Spleen (tissue), 7 donors: ENCODE data around the gene CYP3A5.

Source experiments
- POLR2AphosphoS5 ChIP-seq, 3 donors: sonication (generic); formaldehyde crosslinking; IDR thresholded peaks; one replicate each; pipeline ENCODE4 v1.5.1; 2017; ENCODE audit warnings: antibody characterized with exemption in 3 of 3
- TF ChIP-seq, protein P1 (sequence below), 11 experiments: fragments of 200-600 bp in 7 of 11; fragments of 450-650 bp in 4 of 11; sonication (generic) in 4 of 11; IDR thresholded peaks in 8 of 11; conservative IDR thresholded peaks in 3 of 11; 1 replicate in 7 of 11; 2 replicates in 4 of 11; pipeline versions ENCODE4 v1.4.0 to v1.8.0; 2016 to 2021; ENCODE audit warnings: antibody characterized with exemption in 11 of 11, inconsistent platforms in 4 of 11, mild to moderate bottlenecking in 1 of 11
- donor health status: DM: no; HTN: no; CAD: no; lungs with moderate emphysema.
- donor health status: DM: no; HTN: no; CAD: no.
- donor health status: DM: no; HTN: no; CAD: no.

- TF ChIP-seq, protein P1, sequence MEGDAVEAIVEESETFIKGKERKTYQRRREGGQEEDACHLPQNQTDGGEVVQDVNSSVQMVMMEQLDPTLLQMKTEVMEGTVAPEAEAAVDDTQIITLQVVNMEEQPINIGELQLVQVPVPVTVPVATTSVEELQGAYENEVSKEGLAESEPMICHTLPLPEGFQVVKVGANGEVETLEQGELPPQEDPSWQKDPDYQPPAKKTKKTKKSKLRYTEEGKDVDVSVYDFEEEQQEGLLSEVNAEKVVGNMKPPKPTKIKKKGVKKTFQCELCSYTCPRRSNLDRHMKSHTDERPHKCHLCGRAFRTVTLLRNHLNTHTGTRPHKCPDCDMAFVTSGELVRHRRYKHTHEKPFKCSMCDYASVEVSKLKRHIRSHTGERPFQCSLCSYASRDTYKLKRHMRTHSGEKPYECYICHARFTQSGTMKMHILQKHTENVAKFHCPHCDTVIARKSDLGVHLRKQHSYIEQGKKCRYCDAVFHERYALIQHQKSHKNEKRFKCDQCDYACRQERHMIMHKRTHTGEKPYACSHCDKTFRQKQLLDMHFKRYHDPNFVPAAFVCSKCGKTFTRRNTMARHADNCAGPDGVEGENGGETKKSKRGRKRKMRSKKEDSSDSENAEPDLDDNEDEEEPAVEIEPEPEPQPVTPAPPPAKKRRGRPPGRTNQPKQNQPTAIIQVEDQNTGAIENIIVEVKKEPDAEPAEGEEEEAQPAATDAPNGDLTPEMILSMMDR (IDR thresholded peaks at IDR 0.05 in 8 of 11, conservative IDR thresholded peaks at IDR 0.05 in 3 of 11): no peak
- no peak for TF ChIP-seq POLR2AphosphoS5 (IDR thresholded peaks at IDR 0.05)
These were observed 2.7 kb downstream of the CYP3A5 start for GRCh38 chr7:99677013-99677647.
